Activated naive CD8-positive, alpha-beta T cell treated with anti-CD3 and anti-CD28 coated beads, Interleukin-2, amount 50 U/mL, for 16 hours (primary cell): Measurements from ENCODE around the gene PLCH2.

ENCODE experiments used
- DNase-seq: peaks from one replicate; pipeline ENCODE4 v3.0.0-alpha.2; 2020; ENCODE audit warnings: low read depth, low spot score

PLCH2 gene

GRCh38 chr1:2479618-2480017, 3.5 kb downstream of the PLCH2 start:
- DNase-seq, result no peak

GRCh38 chr1:2480236-2480985, 4.3 kb downstream of the PLCH2 start:
- DNase-seq, result no peak

- DNase-seq, result no peak
These were observed 4.9 kb downstream of the PLCH2 start for GRCh38 chr1:2480986-2481364.

GRCh38 chr1:2481885-2482284, 5.8 kb downstream of the PLCH2 start:
- no peak for DNase-seq

GRCh38 chr1:2482588-2482987, 6.5 kb downstream of the PLCH2 start:
- no peak for DNase-seq

- no peak for DNase-seq
These were observed 6.9 kb downstream of the PLCH2 start for GRCh38 chr1:2483026-2483425.

GRCh38 chr1:2483970-2484369, 7.9 kb downstream of the PLCH2 start:
- DNase-seq, result no peak

GRCh38 chr1:2486041-2486440, 10.0 kb downstream of the PLCH2 start:
- DNase-seq, result no peak

GRCh38 chr1:2486558-2486957, 10.5 kb downstream of the PLCH2 start:
- no peak for DNase-seq

- DNase-seq, result no peak
These were observed 12.6 kb downstream of the PLCH2 start for GRCh38 chr1:2488688-2489087.

- DNase-seq, result no peak
These were observed 13.5 kb downstream of the PLCH2 start for GRCh38 chr1:2489615-2490014.

GRCh38 chr1:2492091-2492490, 16.0 kb downstream of the PLCH2 start:
- DNase-seq, result no peak

- no peak for DNase-seq
These were observed 17.1 kb downstream of the PLCH2 start for GRCh38 chr1:2493218-2493617.

GRCh38 chr1:2493691-2494322, 17.7 kb downstream of the PLCH2 start:
- no peak for DNase-seq

GRCh38 chr1:2494323-2494693, 18.2 kb downstream of the PLCH2 start:
- no peak for DNase-seq

- no peak for DNase-seq
These were observed 18.9 kb downstream of the PLCH2 start for GRCh38 chr1:2495026-2495425.

GRCh38 chr1:2495546-2495945, 19.5 kb downstream of the PLCH2 start:
- no peak for DNase-seq

GRCh38 chr1:2496087-2496622, 20.1 kb downstream of the PLCH2 start:
- no peak for DNase-seq

- no peak for DNase-seq
These were observed 20.7 kb downstream of the PLCH2 start for GRCh38 chr1:2496746-2497145.

- DNase-seq, result no peak
These were observed 21.8 kb downstream of the PLCH2 start for GRCh38 chr1:2497891-2498290.

GRCh38 chr1:2498648-2499047, 22.6 kb downstream of the PLCH2 start:
- DNase-seq, result no peak

- no peak for DNase-seq
These were observed 23.2 kb downstream of the PLCH2 start for GRCh38 chr1:2499260-2499659.

GRCh38 chr1:2499986-2500596, 24.0 kb downstream of the PLCH2 start:
- DNase-seq, result no peak
